Activated T-helper 1 cell treated with anti-CD3 and anti-CD28 coated beads, Interleukin-12 subunit alpha, Interleukin-12 subunit beta, Interleukin-2, Interleukin-4 antibody, amounts not matched to agents 30 ng/mL and 10 ng/mL and 1 ng/mL, durations not matched to agents 14 hours and 24 hours and 36 hours (primary cell): ENCODE measurements around the gene IDH3A. TPM values are rescaled to one million over a fixed set of nuclear protein-coding genes. Genes with fewer than 3 reads are reported as not detected.

Source experiments
- DNase-seq: peaks from one replicate; pipeline ENCODE4 v3.0.0; 2021; ENCODE audit warnings: low spot score
- H3K27ac Mint-ChIP-seq: one replicate; pipeline ENCODE4 v1.8.0; 2021; ENCODE audit warnings: mild to moderate bottlenecking, mixed read lengths
- H3K27me3 Mint-ChIP-seq: one replicate; pipeline ENCODE4 v1.8.0; 2022; ENCODE audit warnings: mild to moderate bottlenecking, moderate library complexity, mixed read lengths; ENCODE audit not compliant: insufficient read depth
- H3K36me3 Mint-ChIP-seq: one replicate; pipeline ENCODE4 v1.8.0; 2021; ENCODE audit warnings: low read depth, mixed read lengths
- H3K4me1 Mint-ChIP-seq: one replicate; pipeline ENCODE4 v1.8.0; 2021; ENCODE audit warnings: low read depth, mixed read lengths
- H3K4me3 Mint-ChIP-seq: one replicate; pipeline ENCODE4 v1.8.0; 2021; ENCODE audit warnings: mild to moderate bottlenecking, moderate library complexity, mixed read lengths
- H3K9me3 Mint-ChIP-seq: one replicate; pipeline ENCODE4 v1.8.0; 2021; ENCODE audit warnings: mixed read lengths
- intact Hi-C: fragments of 100-400 bp; cut with micrococcal nuclease; formaldehyde crosslinking; loops from one replicate; pipeline ENCODE4 v1.15.1; 2024
- total RNA-seq: library from RNA; stranded (reverse); gene quantifications from 2 replicates; pipeline ENCODE4 v1.2.3, GENCODE V29; 2022

The IDH3A gene
- total RNA-seq, 1 donor from 2014 or later: 160 TPM

GRCh38 chr15:78209646-78210348 is 60.6 kb downstream of the IDH3A start:
- peaks cover 5% of the 10 kb centered on the region for H3K27me3 Mint-ChIP-seq
- DNase-seq: no peak
- no peaks in the 10 kb centered on the region for H3K4me1 Mint-ChIP-seq
- intact Hi-C loops: no loop called here
- no peaks in the 10 kb centered on the region for H3K36me3 Mint-ChIP-seq
- H3K27ac Mint-ChIP-seq: no peak overlapping the region
- H3K4me3 Mint-ChIP-seq: no peak overlapping the region
- H3K9me3 Mint-ChIP-seq: no peaks in the 10 kb centered on the region

- intact Hi-C loops: no loop called here
- H3K4me3 Mint-ChIP-seq: no peak overlapping the region
- H3K27ac Mint-ChIP-seq: no peak overlapping the region
- peaks cover 5% of the 10 kb centered on the region for H3K27me3 Mint-ChIP-seq
- no peak for DNase-seq
- no peaks in the 10 kb centered on the region for H3K36me3 Mint-ChIP-seq
- no peaks in the 10 kb centered on the region for H3K4me1 Mint-ChIP-seq
- H3K9me3 Mint-ChIP-seq: no peaks in the 10 kb centered on the region
These were observed 61.2 kb downstream of the IDH3A start for GRCh38 chr15:78210349-78210717.

- no peak for DNase-seq
- intact Hi-C loops: no loop called here
- Mint-ChIP-seq H3K4me3 (no peak overlapping the region), H3K27me3 (peaks cover 5% of the 10 kb centered on the region), H3K4me1 (no peaks in the 10 kb centered on the region), H3K9me3 (no peaks in the 10 kb centered on the region), H3K27ac (no peak overlapping the region), H3K36me3 (no peaks in the 10 kb centered on the region)
These were observed 62.2 kb downstream of the IDH3A start for GRCh38 chr15:78211189-78211921.

GRCh38 chr15:78212008-78212407 is 62.8 kb downstream of the IDH3A start:
- DNase-seq: no peak
- H3K36me3 Mint-ChIP-seq: no peaks in the 10 kb centered on the region
- peaks cover 6% of the 10 kb centered on the region for H3K27me3 Mint-ChIP-seq
- H3K9me3 Mint-ChIP-seq: no peaks in the 10 kb centered on the region
- intact Hi-C loops: no loop called here
- no peak overlapping the region for H3K4me3 Mint-ChIP-seq
- H3K27ac Mint-ChIP-seq: no peak overlapping the region
- H3K4me1 Mint-ChIP-seq: no peaks in the 10 kb centered on the region

DNA sequence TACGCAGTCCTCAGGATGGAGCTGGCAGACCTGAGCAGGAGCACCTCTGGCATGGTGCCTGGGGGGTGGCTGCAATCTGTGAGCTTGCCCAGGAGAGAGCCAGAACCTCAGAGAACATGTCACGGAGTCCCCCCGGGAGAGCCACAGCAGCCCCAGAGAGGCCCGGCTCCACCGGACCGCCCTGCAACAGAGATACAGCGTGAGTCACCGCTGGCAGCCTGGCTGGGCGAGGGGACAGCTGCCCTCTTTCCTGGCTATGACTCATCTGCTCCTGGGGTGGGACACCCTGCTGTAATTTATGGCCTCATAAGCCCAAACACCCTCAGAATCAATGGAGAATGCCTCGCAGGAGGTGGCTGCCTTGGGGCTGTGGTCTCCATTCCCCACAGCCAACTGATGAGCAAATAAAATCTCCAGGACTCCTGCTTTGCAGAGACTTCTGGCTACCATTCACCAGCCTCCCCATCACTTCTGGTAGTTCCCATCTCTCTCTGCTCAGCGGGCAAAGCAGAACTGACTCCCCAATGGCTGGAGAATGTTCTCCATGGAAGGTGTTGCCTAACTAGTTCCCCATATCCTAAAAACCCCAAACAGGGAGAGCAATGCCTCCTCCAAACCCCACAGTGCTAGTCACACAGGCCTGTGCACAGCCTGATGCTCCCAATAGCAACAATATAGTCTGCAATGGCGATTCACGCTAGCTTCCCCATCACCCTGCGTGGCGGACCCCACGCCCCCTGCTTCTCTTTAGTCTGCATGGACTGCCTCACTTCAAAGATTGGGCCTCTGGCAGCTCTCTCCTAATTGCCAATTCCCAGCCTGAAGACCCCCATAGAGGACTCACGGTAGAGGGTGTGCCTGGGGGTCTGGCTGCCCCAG is 63.6 kb downstream of the IDH3A start:
- H3K36me3 Mint-ChIP-seq: no peaks in the 10 kb centered on the region
- H3K4me3 Mint-ChIP-seq: no peak overlapping the region

GRCh38 chr15:78213425-78213750 is 64.2 kb downstream of the IDH3A start:
- DNase-seq: no peak
- H3K4me1 Mint-ChIP-seq: no peaks in the 10 kb centered on the region
- H3K27ac Mint-ChIP-seq: no peak overlapping the region
- intact Hi-C loops: no loop called here
- no peaks in the 10 kb centered on the region for H3K36me3 Mint-ChIP-seq
- no peak overlapping the region for H3K4me3 Mint-ChIP-seq
- no peaks in the 10 kb centered on the region for H3K9me3 Mint-ChIP-seq
- peaks cover 8% of the 10 kb centered on the region for H3K27me3 Mint-ChIP-seq

More for the DNA sequence above, 63.6 kb downstream of the IDH3A start:
- H3K9me3 Mint-ChIP-seq: no peaks in the 10 kb centered on the region
- intact Hi-C loops: no loop called here
- no peak overlapping the region for H3K27ac Mint-ChIP-seq
- DNase-seq: no peak
- H3K27me3 Mint-ChIP-seq: peaks cover 8% of the 10 kb centered on the region
- H3K4me1 Mint-ChIP-seq: no peaks in the 10 kb centered on the region

DNA sequence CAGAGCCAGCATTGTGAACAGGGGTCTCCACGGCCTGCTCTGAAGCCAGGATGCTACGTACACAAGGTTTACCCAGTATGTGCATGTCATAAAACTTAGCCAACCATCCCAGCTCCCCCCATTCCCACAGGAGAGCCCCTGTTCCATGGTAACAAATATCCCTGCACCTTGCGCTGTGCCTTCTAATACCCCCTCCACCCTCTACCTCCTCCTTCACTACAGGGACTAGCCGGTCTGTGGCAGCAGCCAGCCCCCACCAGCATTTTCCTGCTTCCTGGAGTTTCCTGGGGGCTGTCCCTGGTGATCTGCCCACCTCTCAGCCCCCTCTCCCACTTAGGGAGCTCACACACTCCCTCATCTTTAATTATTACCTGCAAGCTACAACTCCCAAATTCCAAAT is 64.8 kb downstream of the IDH3A start:
- no peaks in the 10 kb centered on the region for H3K4me1 Mint-ChIP-seq
- H3K4me3 Mint-ChIP-seq: no peak overlapping the region
- H3K36me3 Mint-ChIP-seq: no peaks in the 10 kb centered on the region
- DNase-seq: no peak
- H3K9me3 Mint-ChIP-seq: no peaks in the 10 kb centered on the region
- intact Hi-C loops: no loop called here
- peaks cover 10% of the 10 kb centered on the region for H3K27me3 Mint-ChIP-seq
- no peak overlapping the region for H3K27ac Mint-ChIP-seq

DNA sequence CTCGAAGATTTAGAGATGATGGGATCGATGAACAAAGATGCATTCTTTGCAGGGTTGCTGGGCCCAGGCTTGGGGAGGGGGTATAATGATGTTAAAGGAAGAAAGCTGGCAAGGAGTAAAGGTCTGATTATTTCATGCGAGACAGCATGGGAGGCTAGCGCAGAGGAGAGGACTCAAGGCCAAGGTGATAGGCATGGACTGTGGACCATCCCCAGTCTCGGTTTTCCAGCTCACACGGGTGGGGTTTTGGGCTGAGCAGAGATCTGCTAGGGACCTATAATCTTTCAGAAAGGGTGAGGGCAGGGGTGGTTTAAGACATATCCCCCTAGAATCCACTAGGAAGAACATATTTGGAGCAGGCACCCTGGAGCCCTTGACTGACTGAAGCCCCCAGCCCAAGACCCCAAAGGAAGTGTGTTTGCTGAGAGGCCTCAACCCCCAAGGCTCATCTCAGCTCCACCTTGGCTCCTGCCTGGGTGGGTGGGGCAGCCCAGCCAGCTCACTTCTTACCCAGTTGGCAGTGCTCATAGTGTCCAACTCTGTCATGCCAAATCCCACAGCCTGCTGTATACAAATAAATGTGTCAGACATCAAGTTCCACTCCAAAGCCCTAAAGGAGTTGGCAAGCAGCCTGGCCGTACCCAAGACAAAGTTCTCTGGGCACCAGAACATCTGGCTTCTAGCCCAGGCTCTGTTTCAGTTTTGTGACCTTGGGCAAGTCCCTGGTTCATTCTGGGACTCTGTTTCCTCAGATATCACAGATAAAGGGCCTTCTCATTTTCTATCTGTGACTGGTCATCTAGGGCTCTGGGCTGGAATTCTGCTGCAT is 67.3 kb downstream of the IDH3A start:
- Mint-ChIP-seq H3K4me1 (no peaks in the 10 kb centered on the region), H3K9me3 (no peaks in the 10 kb centered on the region), H3K27me3 (peaks cover 9% of the 10 kb centered on the region), H3K4me3 (no peak overlapping the region), H3K27ac (no peak overlapping the region), H3K36me3 (no peaks in the 10 kb centered on the region)
- DNase-seq: no peak
- intact Hi-C loops: no loop called here

- no peak for DNase-seq
- intact Hi-C loops: no loop called here
- Mint-ChIP-seq H3K27ac (no peak overlapping the region), H3K4me3 (no peak overlapping the region), H3K4me1 (peaks cover 2% of the 10 kb centered on the region), H3K36me3 (no peaks in the 10 kb centered on the region), H3K9me3 (no peaks in the 10 kb centered on the region), H3K27me3 (peaks cover 5% of the 10 kb centered on the region)
These were observed 71.6 kb downstream of the IDH3A start for GRCh38 chr15:78220713-78221112.

Other genes with a start within 250 kb of the IDH3A start
- 60.8 and 64.7 TPM in 2 replicates for gene TBC1D2B, start 71.7 kb upstream of the IDH3A start, total RNA-seq
- not detected in 2 replicates for gene SH2D7, start 56.8 kb upstream of the IDH3A start, total RNA-seq
- 1.2 and 1.9 TPM in 2 replicates for gene CIB2, start 17.9 kb upstream of the IDH3A start, total RNA-seq
- 0.15 and 0.52 TPM in 2 replicates for gene ACSBG1, start 85.2 kb downstream of the IDH3A start, total RNA-seq
- gene DNAJA4, start 115.2 kb downstream of the IDH3A start, total RNA-seq: 68.4 and 70.8 TPM in 2 replicates
- gene SKIC8, start 150.2 kb downstream of the IDH3A start, total RNA-seq: 54.3 and 57.3 TPM in 2 replicates
- gene CRABP1, start 191.0 kb downstream of the IDH3A start, total RNA-seq: not detected in 2 replicates